PC-9 (cell line): ENCODE results near the gene RIPPLY3.
"Not testable (repeated sequence)": the region's sequence is repeated elsewhere in the genome, so short reads cannot be mapped to it uniquely, and the experiment has no call there.

Experiments
- EZH2 ChIP-seq: fragments of 200-600 bp; sonication (generic); IDR thresholded peaks from 2 replicates; pipeline ENCODE4 v1.8.0; 2017; ENCODE audit warnings: antibody characterized with exemption, low read depth
- TF ChIP-seq, protein P1 (sequence below): fragments of 200-600 bp; sonication (generic); conservative IDR thresholded peaks from 2 replicates; pipeline ENCODE4 v1.6.1; 2017; ENCODE audit warnings: mixed run types, antibody characterized with exemption, mild to moderate bottlenecking, moderate library complexity

- TF ChIP-seq, protein P1, sequence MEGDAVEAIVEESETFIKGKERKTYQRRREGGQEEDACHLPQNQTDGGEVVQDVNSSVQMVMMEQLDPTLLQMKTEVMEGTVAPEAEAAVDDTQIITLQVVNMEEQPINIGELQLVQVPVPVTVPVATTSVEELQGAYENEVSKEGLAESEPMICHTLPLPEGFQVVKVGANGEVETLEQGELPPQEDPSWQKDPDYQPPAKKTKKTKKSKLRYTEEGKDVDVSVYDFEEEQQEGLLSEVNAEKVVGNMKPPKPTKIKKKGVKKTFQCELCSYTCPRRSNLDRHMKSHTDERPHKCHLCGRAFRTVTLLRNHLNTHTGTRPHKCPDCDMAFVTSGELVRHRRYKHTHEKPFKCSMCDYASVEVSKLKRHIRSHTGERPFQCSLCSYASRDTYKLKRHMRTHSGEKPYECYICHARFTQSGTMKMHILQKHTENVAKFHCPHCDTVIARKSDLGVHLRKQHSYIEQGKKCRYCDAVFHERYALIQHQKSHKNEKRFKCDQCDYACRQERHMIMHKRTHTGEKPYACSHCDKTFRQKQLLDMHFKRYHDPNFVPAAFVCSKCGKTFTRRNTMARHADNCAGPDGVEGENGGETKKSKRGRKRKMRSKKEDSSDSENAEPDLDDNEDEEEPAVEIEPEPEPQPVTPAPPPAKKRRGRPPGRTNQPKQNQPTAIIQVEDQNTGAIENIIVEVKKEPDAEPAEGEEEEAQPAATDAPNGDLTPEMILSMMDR: not testable (repeated sequence)
- not testable (repeated sequence) for TF ChIP-seq EZH2
Observed at GRCh38 chr21:37002851-37003250, 3.7 kb upstream of the RIPPLY3 start.
